ENCODE data around the gene KIAA0232. TPM values are rescaled to one million over a fixed set of nuclear protein-coding genes. Genes with fewer than 3 reads are reported as not detected.

Gene KIAA0232
- 15.6 and 19.2 TPM in 2 replicates for total RNA-seq (2022)
- percentile 88 among the genes with signal in this experiment for Bru-seq, nascent RNA
- BruChase-seq, experiment 1, labeled RNA remaining after a 6-hour chase = percentile 76 among the genes with signal in this experiment
- percentile 91 among the genes with signal in this experiment for BruChase-seq, experiment 2, labeled RNA remaining after a 2-hour chase
- long read RNA-seq, partial matches to known transcripts = 5 of 10 reads
- long read RNA-seq, other reads (novel, unspliced or antisense) = 5 of 10 reads

GRCh38 chr4:6782147-6782845 lies at the start of gene KIAA0232:
Gene KIAA0232 (plus strand): TSS chr4:6782727. CDS start chr4:6824454, 41,727 bp downstream.
- Mint-ChIP-seq H3K27me3 (ENCODE audit: insufficient read depth, unreplicated experiment) (no peaks in the 10 kb centered on the region), H3K27ac (ENCODE audit: low read depth, unreplicated experiment) (no peak within 1 kb of the TSS)
- CTCF ChIA-PET = interaction anchor here (0.6 to 4.1 kb wide), 7 partner anchors 9 to 107 kb away, joined by 3 to 23 read pairs (median 3); no protein-coding TSS in a partner anchor

GRCh38 chr4:6733358-6734164 lies 49.0 kb upstream of the KIAA0232 start:
- H3K9me3 Mint-ChIP-seq (ENCODE audit: unreplicated experiment) = no peaks in the 10 kb centered on the region
- no peak for DNase-seq (ENCODE audit: unreplicated experiment)
- no peaks in the 10 kb centered on the region for H3K27me3 Mint-ChIP-seq (ENCODE audit: insufficient read depth, unreplicated experiment)
- BruUV-seq (replicated peaks) = no TSS peak
- intact Hi-C loops (cut with micrococcal nuclease) = no loop called here
- peaks cover 4% of the 10 kb centered on the region for H3K4me1 Mint-ChIP-seq (ENCODE audit: insufficient read depth, unreplicated experiment)
- POLR2A ChIA-PET = interaction anchor here (0.6 to 1.8 kb wide), 6 partner anchors 14 to 1687 kb away, joined by 4 to 7 read pairs (median 6); partner anchors contain the start of gene MRFAP1L1
- H3K27ac Mint-ChIP-seq (ENCODE audit: low read depth, unreplicated experiment) = peak overlapping the region; percentile 97
- H3K4me3 Mint-ChIP-seq (ENCODE audit: unreplicated experiment) = no peak overlapping the region
- no peak for TF ChIP-seq CTCF (IDR thresholded peaks at IDR 0.05; ENCODE audit: unreplicated experiment)
- H3K36me3 Mint-ChIP-seq (ENCODE audit: insufficient read depth, unreplicated experiment) = no peaks in the 10 kb centered on the region
- CTCF ChIA-PET = interaction anchor here (1.1 to 5.0 kb wide), 2 partner anchors 14 to 140 kb away, joined by 4 to 23 read pairs; no protein-coding TSS in a partner anchor

More at GRCh38 chr4:6782147-6782845, at the start of gene KIAA0232:
- POLR2A ChIA-PET = interaction anchor here (0.7 to 3.6 kb wide), 11 partner anchors 11 to 286 kb away, joined by 3 to 21 read pairs (median 5); partner anchors contain the start of gene GRPEL1
- TF ChIP-seq CTCF (IDR thresholded peaks at IDR 0.05; ENCODE audit: unreplicated experiment) = no peak
- no peaks in the 10 kb centered on the region for H3K9me3 Mint-ChIP-seq (ENCODE audit: unreplicated experiment)
- peaks cover 11% of the 10 kb centered on the region for H3K4me1 Mint-ChIP-seq (ENCODE audit: insufficient read depth, unreplicated experiment)
- H3K36me3 Mint-ChIP-seq (ENCODE audit: insufficient read depth, unreplicated experiment) = peaks cover 3% of the 10 kb centered on the region
- DNase-seq (ENCODE audit: unreplicated experiment) = peak; percentile 87
- H3K4me3 Mint-ChIP-seq (ENCODE audit: unreplicated experiment) = peak within 1 kb of the TSS; percentile 78
- BruUV-seq (replicated peaks) = no TSS peak
- intact Hi-C loops (cut with micrococcal nuclease) = loop anchor here (1.0 to 5.0 kb wide), 2 partner anchors 60 to 91 kb away; no protein-coding TSS in a partner anchor

GRCh38 chr4:6734165-6734786 lies 48.3 kb upstream of the KIAA0232 start:
- H3K27me3 Mint-ChIP-seq (ENCODE audit: insufficient read depth, unreplicated experiment) = no peaks in the 10 kb centered on the region
- DNase-seq (ENCODE audit: unreplicated experiment) = no peak
- peaks cover 4% of the 10 kb centered on the region for H3K4me1 Mint-ChIP-seq (ENCODE audit: insufficient read depth, unreplicated experiment)
- ChIA-PET CTCF (interaction anchor here (0.6 to 5.0 kb wide), 4 partner anchors 9 to 139 kb away, joined by 3 to 23 read pairs (median 3); no protein-coding TSS in a partner anchor), POLR2A (interaction anchor here (0.6 to 1.3 kb wide), 2 partner anchors 15 to 162 kb away, joined by 3 to 4 read pairs; no protein-coding TSS in a partner anchor)
- H3K9me3 Mint-ChIP-seq (ENCODE audit: unreplicated experiment) = no peaks in the 10 kb centered on the region
- H3K4me3 Mint-ChIP-seq (ENCODE audit: unreplicated experiment) = no peak overlapping the region
- peak overlapping the region; percentile 71 for H3K27ac Mint-ChIP-seq (ENCODE audit: low read depth, unreplicated experiment)
- BruUV-seq (replicated peaks) = no TSS peak
- TF ChIP-seq CTCF (IDR thresholded peaks at IDR 0.05; ENCODE audit: unreplicated experiment) = no peak
- intact Hi-C loops (cut with micrococcal nuclease) = no loop called here
- H3K36me3 Mint-ChIP-seq (ENCODE audit: insufficient read depth, unreplicated experiment) = no peaks in the 10 kb centered on the region
